H1 (cell line): ENCODE measurements around the gene KRT76. TPM values are rescaled to one million over a fixed set of nuclear protein-coding genes. Genes with fewer than 3 reads are reported as not detected.

Experiments used
- CTCF ChIA-PET: fragments of 300-600 bp; sonication (Branson Sonifier 250); formaldehyde crosslinking; loops from one replicate; lab custom pipeline; 2021; ENCODE audit not compliant: partially characterized antibody; lab: Charles Lee
- POLR2A ChIA-PET: fragments of 300-600 bp; sonication (Branson Sonifier 250); formaldehyde crosslinking; loops from one replicate; lab custom pipeline; 2021; ENCODE audit warnings: inconsistent platforms; ENCODE audit not compliant: partially characterized antibody; lab: Charles Lee
- DNase-seq, 2 experiments: peaks; one replicate each; pipeline versions ENCODE4 v3.0.0 to v3.0.0-alpha.2; 2010 to 2022; ENCODE audit warnings: low spot score in 2 of 2, low read depth in 1 of 2, mixed read lengths in 1 of 2
- FAIRE-seq: peaks from 2 replicates; lab custom pipeline; 2011; peaks lifted over from hg19 to GRCh38; lab: Jason Lieb, UNC
- H2AFZ ChIP-seq: 2 replicates; pipeline ENCODE4 v1.8.1; 2012; ENCODE audit warnings: low read length, inconsistent platforms
- H2AK5ac ChIP-seq: 2 replicates; pipeline ENCODE4 v1.6.1; 2013; ENCODE audit warnings: low read depth, low read length
- H2BK120ac ChIP-seq: replicated peaks from 2 replicates; pipeline ENCODE3; 2013; ENCODE audit warnings: low read depth, low read length, inconsistent platforms
- H2BK12ac ChIP-seq: 2 replicates; pipeline ENCODE4 v1.6.1; 2013; ENCODE audit warnings: low read depth, low read length
- H2BK15ac ChIP-seq: 2 replicates; pipeline ENCODE4 v1.6.1; 2013; ENCODE audit warnings: low read length
- H2BK20ac ChIP-seq: 2 replicates; pipeline ENCODE4 v1.6.1; 2013; ENCODE audit warnings: low read length
- H2BK5ac ChIP-seq: 2 replicates; pipeline ENCODE4 v1.6.1; 2013; ENCODE audit warnings: low read depth, low read length
- H3K14ac ChIP-seq: 2 replicates; pipeline ENCODE4 v1.6.1; 2013; ENCODE audit warnings: inconsistent platforms; ENCODE audit not compliant: insufficient read length
- H3K18ac ChIP-seq: 2 replicates; pipeline ENCODE4 v1.6.1; 2013; ENCODE audit warnings: low read length; ENCODE audit errors: extremely low read depth
- H3K23ac ChIP-seq: 2 replicates; pipeline ENCODE4 v1.6.1; 2013; ENCODE audit warnings: inconsistent platforms; ENCODE audit not compliant: insufficient read length
- H3K23me2 ChIP-seq: 2 replicates; pipeline ENCODE4 v1.6.1; 2013; ENCODE audit warnings: low read depth, low read length
- H3K27ac ChIP-seq: 2 replicates; pipeline ENCODE4 v1.6.1; 2011; ENCODE audit warnings: low read depth, low read length, inconsistent platforms
- H3K27me3 ChIP-seq, 4 experiments: replicated peaks in 1 of 4; 1 replicate in 1 of 4; 2 replicates in 3 of 4; pipeline versions ENCODE4 v1.6.1 to v1.8.1; 2011 to 2013; ENCODE audit warnings: low read length in 3 of 4, mild to moderate bottlenecking in 3 of 4, inconsistent platforms in 2 of 4, mixed read lengths in 2 of 4, moderate library complexity in 1 of 4; ENCODE audit not compliant: control insufficient read depth in 3 of 4, insufficient read depth in 3 of 4; ENCODE audit errors: extremely low read depth in 1 of 4
- H3K36me3 ChIP-seq, 4 experiments: 2 replicates each; pipeline versions ENCODE4 v1.6.1 to v1.8.1; 2011 to 2013; ENCODE audit warnings: mild to moderate bottlenecking in 4 of 4, low read length in 3 of 4, moderate library complexity in 2 of 4, control low read depth in 1 of 4, inconsistent platforms in 1 of 4; ENCODE audit not compliant: insufficient read depth in 4 of 4, control insufficient read depth in 2 of 4
- H3K4ac ChIP-seq: replicated peaks from 2 replicates; pipeline ENCODE3; 2013; ENCODE audit warnings: low read length, low read depth, mixed read lengths, inconsistent platforms; ENCODE audit not compliant: insufficient read length
- H3K4me1 ChIP-seq, 4 experiments: replicated peaks in 1 of 4; 1 replicate in 1 of 4; 2 replicates in 3 of 4; pipeline versions ENCODE4 v1.6.1 to v1.8.1; 2011 to 2013; ENCODE audit warnings: low read length in 3 of 4, inconsistent platforms in 2 of 4, mixed read lengths in 1 of 4; ENCODE audit not compliant: insufficient read depth in 4 of 4, control insufficient read depth in 3 of 4
- H3K4me2 ChIP-seq, 2 experiments: 2 replicates each; pipeline versions ENCODE4 v1.6.1 to v1.8.1; 2011 to 2013; ENCODE audit warnings: low read depth in 2 of 2, low read length in 2 of 2, control low read depth in 1 of 2, inconsistent platforms in 1 of 2, mild to moderate bottlenecking in 1 of 2; ENCODE audit not compliant: insufficient read depth in 1 of 2
- H3K4me3 ChIP-seq, 4 experiments: fragments of 200-600, 300-600 bp in 1 of 4; sonication (generic), shearing (Covaris generic), sonication (Bioruptor Twin) in 1 of 4; 2 replicates each; pipeline versions ENCODE4 v1.5.1 to v1.8.1; 2011 to 2016; ENCODE audit warnings: low read length in 4 of 4, low read depth in 3 of 4, control low read depth in 2 of 4, inconsistent platforms in 2 of 4, mild to moderate bottlenecking in 2 of 4, mixed read lengths in 1 of 4, moderate library complexity in 1 of 4; ENCODE audit not compliant: insufficient read depth in 2 of 4; ENCODE audit errors: extremely low read depth in 1 of 4
- H3K56ac ChIP-seq: replicated peaks from 2 replicates; pipeline ENCODE3; 2013; ENCODE audit warnings: low read depth, mild to moderate bottlenecking, mixed read lengths, low read length, inconsistent platforms; ENCODE audit not compliant: insufficient read length
- H3K79me1 ChIP-seq: 2 replicates; pipeline ENCODE4 v1.6.1; 2013; ENCODE audit warnings: low read depth, low read length, control low read depth
- H3K79me2 ChIP-seq, 2 experiments: 2 replicates each; pipeline versions ENCODE4 v1.6.1 to v1.8.1; 2012 to 2013; ENCODE audit warnings: low read length in 2 of 2, mild to moderate bottlenecking in 2 of 2, inconsistent platforms in 1 of 2; ENCODE audit not compliant: insufficient read depth in 2 of 2, control insufficient read depth in 1 of 2
- H3K9ac ChIP-seq, 4 experiments: replicated peaks in 1 of 4; 1 replicate in 1 of 4; 2 replicates in 3 of 4; pipeline versions ENCODE4 v1.6.1 to v1.8.1; 2011 to 2013; ENCODE audit warnings: low read depth in 3 of 4, low read length in 3 of 4, control low read depth in 2 of 4, mild to moderate bottlenecking in 2 of 4, moderate library complexity in 2 of 4, inconsistent platforms in 1 of 4; ENCODE audit errors: extremely low read depth in 1 of 4
- H3K9me3 ChIP-seq, 2 experiments: 2 replicates each; pipeline versions ENCODE4 v1.6.1 to v1.8.1; 2012 to 2013; ENCODE audit warnings: mild to moderate bottlenecking in 2 of 2, moderate library complexity in 2 of 2, control low read depth in 1 of 2, inconsistent platforms in 1 of 2, low read depth in 1 of 2, low read length in 1 of 2, mixed read lengths in 1 of 2; ENCODE audit not compliant: insufficient read depth in 2 of 2
- H4K20me1 ChIP-seq, 2 experiments: replicated peaks in 1 of 2; 2 replicates each; pipeline versions ENCODE3 to v1.8.1; 2011 to 2013; ENCODE audit warnings: inconsistent platforms in 2 of 2, low read length in 2 of 2, mild to moderate bottlenecking in 1 of 2; ENCODE audit not compliant: insufficient read depth in 2 of 2, control insufficient read depth in 1 of 2
- H4K5ac ChIP-seq: 2 replicates; pipeline ENCODE4 v1.6.1; 2013; ENCODE audit warnings: low read length, low read depth, mixed read lengths, inconsistent platforms; ENCODE audit not compliant: insufficient read length
- H4K8ac ChIP-seq: 2 replicates; pipeline ENCODE4 v1.8.0; 2013; ENCODE audit warnings: mild to moderate bottlenecking, moderate library complexity, low read length, inconsistent platforms; ENCODE audit not compliant: insufficient read depth; ENCODE audit errors: extremely low read depth
- H4K91ac ChIP-seq: replicated peaks from 2 replicates; pipeline ENCODE3; 2013; ENCODE audit warnings: low read length, mixed read lengths, inconsistent platforms; ENCODE audit not compliant: insufficient read length
- ASH2L ChIP-seq: fragments of 200-600, 300-600 bp; sonication (generic); IDR thresholded peaks from one replicate; pipeline ENCODE4 v1.7.1; 2017; ENCODE audit warnings: low read length
- BRCA1 ChIP-seq: IDR thresholded peaks from 2 replicates; pipeline ENCODE4 v1.6.1; 2012; ENCODE audit warnings: low read depth, low read length, improper control_type of control experiment
- CBX5 ChIP-seq: fragments of 300-800, 300-1000 bp; sonication (generic); IDR thresholded peaks from 2 replicates; pipeline ENCODE4 v1.7.1; 2016; ENCODE audit warnings: antibody characterized with exemption, low read length, low read depth
- CEBPB ChIP-seq: IDR thresholded peaks from 2 replicates; pipeline ENCODE4 v1.6.1; 2012; ENCODE audit warnings: low read depth, low read length
- CHD2 ChIP-seq: IDR thresholded peaks from 2 replicates; pipeline ENCODE4 v1.6.1; 2012; ENCODE audit warnings: low read length, improper control_type of control experiment
- CTBP2 ChIP-seq: IDR thresholded peaks from 2 replicates; pipeline ENCODE4 v1.7.0; 2011; ENCODE audit warnings: borderline replicate concordance, mild to moderate bottlenecking, moderate library complexity, mixed read lengths, low read length; ENCODE audit not compliant: insufficient read depth, insufficient read length
- GTF2F1 ChIP-seq: IDR thresholded peaks from 2 replicates; pipeline ENCODE4 v1.6.1; 2012; ENCODE audit warnings: low read depth, low read length, improper control_type of control experiment, borderline replicate concordance
- HDAC6 ChIP-seq: IDR thresholded peaks from one replicate; pipeline ENCODE4 v1.7.1; 2012; ENCODE audit warnings: low read depth, mild to moderate bottlenecking, inconsistent platforms, low read length, moderate library complexity
- JUND ChIP-seq: IDR thresholded peaks from 2 replicates; pipeline ENCODE4 v1.6.1; 2011; ENCODE audit warnings: mild to moderate bottlenecking, improper control_type of control experiment, low read length
- POU5F1 ChIP-seq: IDR thresholded peaks from 2 replicates; pipeline ENCODE4 v1.6.1; 2011; ENCODE audit warnings: low read depth, mild to moderate bottlenecking, low read length, moderate library complexity
- RFX5 ChIP-seq: IDR thresholded peaks from 2 replicates; pipeline ENCODE4 v1.6.1; 2011; ENCODE audit warnings: low read depth, low read length, improper control_type of control experiment, borderline replicate concordance
- RNF2 ChIP-seq: fragments of 200-900, 300-1000 bp; sonication (generic); IDR thresholded peaks from 2 replicates; pipeline ENCODE4 v1.7.1; 2016; ENCODE audit warnings: borderline replicate concordance, low read depth, mild to moderate bottlenecking, antibody characterized with exemption, low read length; ENCODE audit not compliant: poor library complexity, severe bottlenecking; ENCODE audit errors: missing control alignments
- TAF1 ChIP-seq: IDR thresholded peaks from 2 replicates; pipeline ENCODE4 v1.6.1; 2011; ENCODE audit warnings: mild to moderate bottlenecking, low read depth, low read length
- TAF7 ChIP-seq: optimal IDR thresholded peaks from 2 replicates; pipeline ENCODE3; 2011; ENCODE audit warnings: low read depth, mild to moderate bottlenecking, inconsistent platforms, low read length, moderate library complexity, borderline replicate concordance
- TBP ChIP-seq: IDR thresholded peaks from 2 replicates; pipeline ENCODE4 v1.6.1; 2011; ENCODE audit warnings: low read depth, low read length, improper control_type of control experiment
- TEAD4 ChIP-seq: IDR thresholded peaks from 2 replicates; pipeline ENCODE4 v1.6.1; 2012; ENCODE audit warnings: low read depth, low read length, inconsistent platforms, mixed read lengths
- WGBS, 2 experiments: shearing (Covaris generic) in 1 of 2; methylation state at CpG; one replicate each; pipeline versions ENCODE4 v1.1.6 to v1.1.7; 2013 to 2015; ENCODE audit warnings: low lambda C conversion rate in 2 of 2, mixed read lengths in 2 of 2, inconsistent platforms in 1 of 2, low coverage in 1 of 2, missing lambda C conversion rate in 1 of 2; ENCODE audit not compliant: insufficient replicate concordance in 2 of 2, insufficient coverage in 1 of 2, insufficient read length in 1 of 2; ENCODE audit errors: extremely low coverage in 1 of 2, missing lambda C conversion rate in 1 of 2; 5-methylcytosine and 5-hydroxymethylcytosine counted together
- polyA plus RNA-seq, 7 experiments: library from polyadenylated mRNA; depleted of rRNA in 3 of 7; stranded (reverse) in 5 of 7; unstranded in 2 of 7; fragments of >200 nt in 5 of 7; fragments of 200-250 nt in 2 of 7; gene quantifications; 1 replicate in 5 of 7; 2 replicates in 1 of 7; 4 replicates in 1 of 7; pipeline versions ENCODE4 v1.2.1 to v1.2.3, GENCODE V29; 2011 to 2013; ENCODE audit warnings: missing spikeins in 2 of 7, mixed read lengths in 2 of 7
- total RNA-seq: library from RNA; stranded (reverse); fragmentation: NEBNext Ultra II Directional; extraction: Animal tissue kit (Norgen Biotek cat#: 25700); gene quantifications from 2 replicates; pipeline ENCODE4 v1.2.1, GENCODE V29; 2021

KRT76 gene
- total and polyA plus RNA-seq, 2 of the 8 experiments (the other 6 are each of a cell fraction or from before 2014, with no cell fraction given): not detected

DNA sequence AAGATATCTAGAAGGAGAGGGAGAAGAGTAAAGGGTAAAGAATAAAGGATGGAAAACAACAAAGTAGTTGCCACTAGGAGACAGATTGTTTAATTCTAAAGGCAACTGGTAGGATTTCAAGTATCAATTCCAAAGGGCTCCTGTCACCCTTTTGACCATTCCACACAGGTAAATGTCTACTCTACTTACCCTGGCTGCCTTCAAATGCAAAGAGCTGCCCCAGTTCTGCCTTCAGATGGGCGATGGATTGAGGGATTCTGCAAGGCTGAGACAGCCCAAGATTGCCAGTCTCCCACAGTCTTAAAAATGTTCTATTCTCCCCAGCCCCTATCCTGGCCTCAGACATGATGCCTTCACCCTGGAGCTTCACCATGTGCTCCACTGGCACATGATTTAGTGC is 11.4 kb downstream of the KRT76 start:
- WGBS, 2 experiments: 91% methylated on average over 1 of the region's 1 CpG; no CpG with 5 or more reads in 1 of the 2 experiments
- H4K5ac ChIP-seq: no peak overlapping the region
- H3K9ac ChIP-seq: no peak overlapping the region
- H3K56ac ChIP-seq: no peak overlapping the region
- H3K27ac ChIP-seq: no peak overlapping the region
- no peak for FAIRE-seq
- no peak overlapping the region for H2BK20ac ChIP-seq
- no peaks in the 10 kb centered on the region for H3K79me2 ChIP-seq
- H2AK5ac ChIP-seq: no peak overlapping the region
- no peak overlapping the region for H2BK5ac ChIP-seq
- no peak overlapping the region for H3K4ac ChIP-seq
- ChIA-PET CTCF (interaction anchor here (1.3 kb wide), 1 partner anchor 105 kb away, joined by 4 read pairs; no protein-coding TSS in a partner anchor), POLR2A (no interaction called here)
- no peak for DNase-seq
- H3K79me1 ChIP-seq: no peaks in the 10 kb centered on the region
- H3K14ac ChIP-seq: no peak overlapping the region
- no peaks in the 10 kb centered on the region for H3K36me3 ChIP-seq
- H4K8ac ChIP-seq: no peak overlapping the region
- no peak overlapping the region for H2BK12ac ChIP-seq
- H4K20me1 ChIP-seq: no peaks in the 10 kb centered on the region
- H3K4me3 ChIP-seq: no peak overlapping the region
- H3K18ac ChIP-seq: no peak overlapping the region
- H3K4me2 ChIP-seq: no peak overlapping the region
- no peak overlapping the region for H2AFZ ChIP-seq
- no peak overlapping the region for H2BK120ac ChIP-seq
- H3K9me3 ChIP-seq: peaks cover 6 to 11% of the 10 kb centered on the region in 2 experiments; a peak in 2 of 4 replicates
- H3K27me3 ChIP-seq: no peaks in the 10 kb centered on the region
- H3K23me2 ChIP-seq: no peaks in the 10 kb centered on the region
- H4K91ac ChIP-seq: no peak overlapping the region
- no peaks in the 10 kb centered on the region for H3K4me1 ChIP-seq
- no peak overlapping the region for H3K23ac ChIP-seq
- no peak overlapping the region for H2BK15ac ChIP-seq
- no peak for TF ChIP-seq CTBP2
- no peak for TF ChIP-seq CEBPB
- no peak for TF ChIP-seq TAF1
- TF ChIP-seq TBP: no peak
- TF ChIP-seq POU5F1: no peak
- no peak for TF ChIP-seq RFX5
- TF ChIP-seq TEAD4: no peak
- TF ChIP-seq JUND: no peak
- TF ChIP-seq CHD2: no peak
- TF ChIP-seq ASH2L: no peak
- TF ChIP-seq RNF2: no peak
- no peak for TF ChIP-seq BRCA1
- TF ChIP-seq TAF7: no peak
- TF ChIP-seq HDAC6: no peak
- TF ChIP-seq CBX5: no peak
- TF ChIP-seq GTF2F1: no peak
